Activated T-helper 1 cell treated with anti-CD3 and anti-CD28 coated beads, Interleukin-12 subunit alpha, Interleukin-12 subunit beta, Interleukin-2, Interleukin-4 antibody, amounts not matched to agents 30 ng/mL and 10 ng/mL and 1 ng/mL, durations not matched to agents 14 hours and 24 hours and 36 hours (primary cell): ENCODE data around the gene DSTN. TPM values are rescaled to one million over a fixed set of nuclear protein-coding genes. Genes with fewer than 3 reads are reported as not detected.
A peak's percentile ranks its signal among the peaks of the same experiment; 100 is the strongest.

Experiments
- DNase-seq: peaks from one replicate; pipeline ENCODE4 v3.0.0; 2021; ENCODE audit warnings: low spot score
- H3K27ac Mint-ChIP-seq: one replicate; pipeline ENCODE4 v1.8.0; 2021; ENCODE audit warnings: mild to moderate bottlenecking, mixed read lengths
- H3K27me3 Mint-ChIP-seq: one replicate; pipeline ENCODE4 v1.8.0; 2022; ENCODE audit warnings: mild to moderate bottlenecking, moderate library complexity, mixed read lengths; ENCODE audit not compliant: insufficient read depth
- H3K36me3 Mint-ChIP-seq: one replicate; pipeline ENCODE4 v1.8.0; 2021; ENCODE audit warnings: low read depth, mixed read lengths
- H3K4me1 Mint-ChIP-seq: one replicate; pipeline ENCODE4 v1.8.0; 2021; ENCODE audit warnings: low read depth, mixed read lengths
- H3K4me3 Mint-ChIP-seq: one replicate; pipeline ENCODE4 v1.8.0; 2021; ENCODE audit warnings: mild to moderate bottlenecking, moderate library complexity, mixed read lengths
- H3K9me3 Mint-ChIP-seq: one replicate; pipeline ENCODE4 v1.8.0; 2021; ENCODE audit warnings: mixed read lengths
- intact Hi-C: fragments of 100-400 bp; cut with micrococcal nuclease; formaldehyde crosslinking; loops from one replicate; pipeline ENCODE4 v1.15.1; 2024
- total RNA-seq: library from RNA; stranded (reverse); gene quantifications from 2 replicates; pipeline ENCODE4 v1.2.3, GENCODE V29; 2022

DSTN gene
- total RNA-seq, 1 donor from 2014 or later, result 58.2 TPM

DNA sequence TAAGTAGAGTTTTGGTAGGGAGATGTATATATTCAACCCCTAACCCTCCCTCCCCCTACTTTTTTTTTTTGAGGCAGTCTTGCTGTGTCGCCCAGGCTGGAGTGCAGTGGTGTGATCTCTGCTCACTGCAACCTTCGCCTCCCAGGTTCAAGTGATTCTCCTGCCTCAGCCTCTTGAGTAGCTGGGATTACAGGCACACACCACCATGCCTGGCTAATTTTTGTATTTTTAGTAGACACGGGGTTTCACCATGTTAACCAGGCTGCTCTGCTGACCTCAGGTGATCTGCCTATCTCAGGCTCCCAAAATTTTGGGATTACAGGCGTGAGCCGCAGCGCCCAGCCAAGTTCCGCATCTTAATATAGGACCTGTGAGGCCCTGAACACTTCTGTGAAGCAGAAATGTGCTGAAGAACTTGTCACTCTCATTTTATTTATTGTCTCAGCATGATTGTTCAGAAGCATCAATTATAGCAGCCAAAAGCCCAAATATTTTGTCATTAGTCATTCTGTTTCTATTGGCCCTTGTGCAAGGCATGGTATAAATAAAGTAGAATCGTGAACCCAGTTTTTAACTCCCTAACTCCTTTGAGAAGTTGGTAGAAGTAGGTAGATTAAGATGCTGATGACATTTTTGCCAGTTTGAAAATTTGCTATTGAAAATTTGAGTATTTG is 19.4 kb downstream of the DSTN start:
- Mint-ChIP-seq H3K27me3 (peaks cover 1% of the 10 kb centered on the region), H3K27ac (no peak overlapping the region), H3K4me1 (peaks cover 13% of the 10 kb centered on the region), H3K36me3 (peaks cover 11% of the 10 kb centered on the region), H3K9me3 (no peaks in the 10 kb centered on the region), H3K4me3 (no peak overlapping the region)
- intact Hi-C loops, result no loop called here
- DNase-seq, result no peak

DNA sequence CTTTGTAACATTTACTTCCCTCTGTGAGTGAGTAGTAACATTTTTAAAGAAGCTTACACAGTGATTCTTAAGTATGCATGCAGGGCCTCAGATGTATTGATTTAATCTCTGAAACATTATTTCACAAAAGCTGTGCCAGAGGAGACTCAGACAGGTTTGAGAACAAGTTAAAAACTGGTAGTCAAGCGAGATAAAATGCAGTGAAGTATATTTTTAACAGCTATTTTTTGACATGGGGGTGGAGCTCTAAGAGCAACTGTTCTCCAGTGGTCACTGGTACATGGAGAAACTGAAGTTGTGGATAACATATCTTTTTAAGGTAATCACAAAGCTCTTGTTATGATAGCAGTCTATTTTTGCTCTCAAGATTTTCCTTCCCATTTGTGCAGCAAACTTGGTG is 20.4 kb downstream of the DSTN start:
- Mint-ChIP-seq H3K27me3 (no peaks in the 10 kb centered on the region), H3K4me3 (no peak overlapping the region), H3K9me3 (no peaks in the 10 kb centered on the region), H3K27ac (no peak overlapping the region), H3K36me3 (peaks cover 11% of the 10 kb centered on the region), H3K4me1 (peaks cover 13% of the 10 kb centered on the region)
- intact Hi-C loops, result no loop called here
- DNase-seq, result no peak

- Mint-ChIP-seq H3K27ac (no peak overlapping the region), H3K4me3 (no peak overlapping the region), H3K27me3 (no peaks in the 10 kb centered on the region), H3K9me3 (no peaks in the 10 kb centered on the region), H3K4me1 (peaks cover 7% of the 10 kb centered on the region), H3K36me3 (peaks cover 20% of the 10 kb centered on the region)
- no peak for DNase-seq
- intact Hi-C loops, result no loop called here
These were observed 24.0 kb downstream of the DSTN start for GRCh38 chr20:17593902-17594301.

GRCh38 chr20:17594443-17594842 is 24.6 kb downstream of the DSTN start:
- Mint-ChIP-seq H3K27me3 (no peaks in the 10 kb centered on the region), H3K9me3 (no peaks in the 10 kb centered on the region), H3K36me3 (peaks cover 20% of the 10 kb centered on the region), H3K4me1 (peaks cover 7% of the 10 kb centered on the region), H3K27ac (no peak overlapping the region), H3K4me3 (no peak overlapping the region)
- DNase-seq, result no peak
- intact Hi-C loops, result no loop called here

DNA sequence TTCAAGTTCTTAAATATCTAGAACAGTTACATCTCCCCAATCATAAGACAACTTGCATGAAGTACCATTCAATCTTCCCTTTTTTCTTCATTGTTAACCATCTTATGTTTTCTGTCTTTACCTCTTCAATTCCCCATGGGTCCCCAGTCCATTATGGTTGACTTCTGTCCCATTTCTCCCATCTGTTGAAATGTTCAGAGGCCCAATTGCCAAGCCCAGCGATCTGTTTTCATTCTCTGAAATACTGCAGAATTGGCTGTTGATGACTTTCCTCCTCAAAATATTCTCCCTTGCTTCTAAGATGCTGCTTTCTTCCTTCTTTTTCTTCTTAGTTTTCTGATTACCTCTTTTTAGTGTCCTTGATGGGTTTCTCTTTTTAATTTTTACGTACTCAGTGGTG is 26.0 kb downstream of the DSTN start:
- Mint-ChIP-seq H3K27me3 (no peaks in the 10 kb centered on the region), H3K9me3 (no peaks in the 10 kb centered on the region), H3K4me3 (no peak overlapping the region), H3K27ac (no peak overlapping the region), H3K4me1 (peaks cover 7% of the 10 kb centered on the region), H3K36me3 (peaks cover 20% of the 10 kb centered on the region)
- intact Hi-C loops, result no loop called here
- DNase-seq, result no peak

DNA sequence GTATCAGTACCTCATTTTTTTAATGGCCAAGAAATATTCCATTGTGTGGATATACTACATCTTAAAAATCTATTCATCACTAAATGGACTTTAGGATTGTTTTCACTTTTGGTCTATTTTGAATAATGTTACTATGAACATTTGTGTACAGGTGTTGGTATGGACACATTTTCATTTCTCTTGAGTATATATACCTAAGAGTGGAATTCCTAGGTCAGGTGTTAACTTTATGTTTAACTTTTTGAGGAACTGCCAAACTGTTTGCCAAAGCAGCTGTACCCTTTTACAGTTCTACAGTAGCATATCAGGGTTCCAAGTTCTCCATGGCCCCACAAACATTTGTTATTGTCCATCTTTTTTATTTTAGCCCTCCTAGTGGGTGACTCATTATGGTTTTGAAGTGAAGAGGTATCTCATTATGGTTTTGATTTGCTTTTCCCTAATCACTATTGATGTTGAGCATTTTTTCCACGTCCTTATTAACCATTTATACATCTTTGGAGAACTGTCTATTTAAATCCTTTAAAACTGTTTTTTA is 28.2 kb downstream of the DSTN start:
- peaks cover 9% of the 10 kb centered on the region for H3K4me1 Mint-ChIP-seq
- H3K36me3 Mint-ChIP-seq, result peaks cover 16% of the 10 kb centered on the region
- intact Hi-C loops, result no loop called here
- H3K4me3 Mint-ChIP-seq, result no peak overlapping the region
- H3K9me3 Mint-ChIP-seq, result no peaks in the 10 kb centered on the region
- DNase-seq, result no peak
- no peaks in the 10 kb centered on the region for H3K27me3 Mint-ChIP-seq
- H3K27ac Mint-ChIP-seq, result no peak overlapping the region

DNA sequence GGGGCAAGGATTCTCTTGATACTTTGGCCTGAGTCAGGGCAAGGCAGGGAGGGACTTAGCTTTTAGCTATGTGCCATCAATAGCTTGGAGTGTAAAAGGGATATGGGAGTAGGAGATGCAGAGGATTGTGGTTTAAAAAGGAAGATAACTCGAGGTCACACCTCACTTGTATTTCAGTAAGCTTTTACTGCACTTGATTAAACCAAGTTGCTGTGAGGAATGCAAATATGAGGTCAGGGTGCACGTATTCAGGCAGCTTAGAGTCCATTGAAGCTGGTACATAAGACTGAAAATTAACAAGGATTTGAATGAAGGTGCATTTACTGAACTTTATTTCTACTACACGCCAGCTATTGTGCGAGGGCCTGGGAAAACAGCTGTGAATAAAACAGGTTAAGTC is 32.1 kb downstream of the DSTN start:
- Mint-ChIP-seq H3K4me3 (no peak overlapping the region), H3K9me3 (no peaks in the 10 kb centered on the region), H3K4me1 (peaks cover 7% of the 10 kb centered on the region), H3K36me3 (peaks cover 15% of the 10 kb centered on the region), H3K27me3 (no peaks in the 10 kb centered on the region), H3K27ac (no peak overlapping the region)
- DNase-seq, result no peak
- intact Hi-C loops, result no loop called here

- H3K4me1 Mint-ChIP-seq, result peaks cover 7% of the 10 kb centered on the region
- H3K9me3 Mint-ChIP-seq, result no peaks in the 10 kb centered on the region
- peaks cover 12% of the 10 kb centered on the region for H3K36me3 Mint-ChIP-seq
- no peaks in the 10 kb centered on the region for H3K27me3 Mint-ChIP-seq
- no peak overlapping the region for H3K27ac Mint-ChIP-seq
- H3K4me3 Mint-ChIP-seq, result no peak overlapping the region
- intact Hi-C loops, result no loop called here
- DNase-seq, result no peak
These were observed 32.6 kb downstream of the DSTN start for GRCh38 chr20:17602493-17602892.

- no peaks in the 10 kb centered on the region for H3K27me3 Mint-ChIP-seq
- H3K4me1 Mint-ChIP-seq, result peaks cover 20% of the 10 kb centered on the region
- peaks cover 13% of the 10 kb centered on the region for H3K36me3 Mint-ChIP-seq
- H3K4me3 Mint-ChIP-seq, result no peak overlapping the region
- intact Hi-C loops, result no loop called here
- H3K9me3 Mint-ChIP-seq, result no peaks in the 10 kb centered on the region
- no peak overlapping the region for H3K27ac Mint-ChIP-seq
- no peak for DNase-seq
These were observed 35.3 kb downstream of the DSTN start for GRCh38 chr20:17605131-17605660.

GRCh38 chr20:17606001-17606400 is 36.1 kb downstream of the DSTN start:
- Mint-ChIP-seq H3K27ac (no peak overlapping the region), H3K4me1 (peaks cover 27% of the 10 kb centered on the region), H3K4me3 (no peak overlapping the region), H3K36me3 (peaks cover 14% of the 10 kb centered on the region), H3K9me3 (no peaks in the 10 kb centered on the region), H3K27me3 (no peaks in the 10 kb centered on the region)
- DNase-seq, result no peak
- intact Hi-C loops, result no loop called here

DNA sequence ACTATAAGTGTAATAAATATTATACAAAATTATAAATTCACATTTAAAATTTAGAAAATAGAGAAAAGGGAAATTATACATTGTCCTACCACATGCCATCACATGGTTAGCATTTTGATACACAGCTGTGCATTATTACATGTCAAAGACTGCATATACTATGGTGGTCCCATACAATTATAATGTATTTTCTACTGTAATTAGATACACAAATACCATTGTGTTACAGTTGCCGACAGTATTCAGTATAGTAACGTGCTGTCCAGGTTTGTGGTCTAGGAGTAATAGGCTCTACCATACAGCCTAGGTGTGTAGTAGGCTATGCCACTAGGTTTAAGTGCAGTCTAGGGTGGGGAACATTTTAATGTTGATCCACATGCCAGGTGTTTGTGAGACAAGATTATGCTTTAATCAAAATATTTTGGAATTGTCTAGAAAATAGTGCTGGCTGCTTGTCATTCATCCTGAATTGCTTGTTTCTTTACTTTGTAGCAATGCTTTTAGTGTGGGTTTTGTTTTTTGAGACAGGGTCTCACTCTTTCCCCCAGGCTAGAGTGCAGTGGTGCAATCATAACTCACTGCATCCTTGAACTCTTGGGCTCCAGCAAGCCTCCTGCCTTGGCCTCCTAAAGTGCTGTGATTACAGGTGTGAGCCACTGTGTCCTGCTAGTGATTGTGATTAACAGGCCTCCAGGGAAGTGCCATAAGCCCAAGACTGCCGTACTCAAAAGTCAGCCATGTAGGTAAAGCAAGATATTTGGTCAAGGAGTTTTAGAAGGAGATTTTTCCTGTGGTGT is 39.0 kb downstream of the DSTN start:
- no peak overlapping the region for H3K27ac Mint-ChIP-seq
- peaks cover 13% of the 10 kb centered on the region for H3K36me3 Mint-ChIP-seq
- DNase-seq, result no peak
- H3K27me3 Mint-ChIP-seq, result no peaks in the 10 kb centered on the region
- H3K9me3 Mint-ChIP-seq, result no peaks in the 10 kb centered on the region
- intact Hi-C loops, result no loop called here
- H3K4me1 Mint-ChIP-seq, result peaks cover 27% of the 10 kb centered on the region
- H3K4me3 Mint-ChIP-seq, result no peak overlapping the region

- no peaks in the 10 kb centered on the region for H3K9me3 Mint-ChIP-seq
These were observed 40.0 kb downstream of the DSTN start for GRCh38 chr20:17609811-17610377.

More at GRCh38 chr20:17609811-17610377, 40.0 kb downstream of the DSTN start:
- no peak overlapping the region for H3K4me3 Mint-ChIP-seq
- peaks cover 10% of the 10 kb centered on the region for H3K36me3 Mint-ChIP-seq
- no peaks in the 10 kb centered on the region for H3K27me3 Mint-ChIP-seq
- DNase-seq, result no peak
- H3K27ac Mint-ChIP-seq, result peak overlapping the region; percentile 84
- intact Hi-C loops, result loop anchor here (1.0 to 5.0 kb wide), 3 partner anchors 39 to 73 kb away; partner anchors contain the start of genes DSTN and RRBP1
- peaks cover 27% of the 10 kb centered on the region for H3K4me1 Mint-ChIP-seq
